HuH-7 (cell line): ENCODE results near the gene ZDHHC24.
A peak's percentile ranks its signal among the peaks of the same experiment; 100 is the strongest.
"Not testable (repeated sequence)": the region's sequence is repeated elsewhere in the genome, so short reads cannot be mapped to it uniquely, and the experiment has no call there.

Experiments used
- DNase-seq: peaks from one replicate; pipeline ENCODE4 v3.0.0; 2011; ENCODE audit warnings: low spot score

Gene ZDHHC24

GRCh38 chr11:66546368-66546965 lies 619 bp upstream of the ZDHHC24 start, which contains the start of gene ACTN3:
ACTN3 (plus strand) TSS chr11:66546903; CDS start chr11:66546938, 35 bp downstream.
- peak; percentile 95 for DNase-seq

DNA sequence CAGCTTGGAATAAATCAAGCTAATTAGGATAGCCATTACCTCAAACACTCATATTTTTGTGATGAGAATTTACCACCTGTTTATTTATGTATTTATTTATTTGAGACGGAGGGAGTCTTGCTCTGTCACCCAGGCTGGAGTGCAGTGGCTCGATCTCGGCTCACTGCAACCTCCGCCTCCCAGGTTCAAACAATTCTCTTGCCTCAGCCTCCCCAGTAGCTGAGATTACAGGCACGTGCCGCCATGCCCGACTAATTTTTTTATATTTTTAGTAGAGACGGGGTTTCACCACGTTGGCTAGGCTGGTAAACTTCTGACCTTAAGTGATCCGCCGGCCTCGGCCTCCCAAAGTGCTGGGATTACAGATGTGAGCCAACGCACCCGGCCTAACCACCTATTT lies 896 bp downstream of the ZDHHC24 start:
- DNase-seq = not testable (repeated sequence)

GRCh38 chr11:66543263-66544107 lies 2.4 kb downstream of the ZDHHC24 start:
- DNase-seq = no peak

DNA sequence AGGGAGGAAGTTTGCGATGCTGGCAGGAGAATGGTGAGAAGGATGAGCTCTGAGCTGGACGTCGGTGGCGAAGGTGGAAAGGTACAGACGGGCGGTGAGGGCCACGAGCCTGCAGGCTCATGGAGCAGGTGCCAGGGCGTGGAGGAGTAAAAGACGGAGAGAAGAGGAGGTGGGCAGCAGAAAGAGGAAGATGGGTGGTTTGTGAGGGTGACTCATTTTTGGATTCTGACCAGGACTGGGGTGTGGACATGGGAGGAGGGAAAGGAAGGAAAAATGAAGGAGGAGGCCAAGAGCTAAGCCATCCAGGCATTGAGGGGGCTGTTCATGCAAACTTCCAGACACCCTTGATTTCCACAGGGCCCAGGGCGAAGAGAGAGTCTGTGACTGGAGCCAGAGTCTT lies 3.5 kb downstream of the ZDHHC24 start:
- no peak for DNase-seq

- DNase-seq = no peak
Observed at GRCh38 chr11:66541892-66542291, 4.0 kb downstream of the ZDHHC24 start.

DNA sequence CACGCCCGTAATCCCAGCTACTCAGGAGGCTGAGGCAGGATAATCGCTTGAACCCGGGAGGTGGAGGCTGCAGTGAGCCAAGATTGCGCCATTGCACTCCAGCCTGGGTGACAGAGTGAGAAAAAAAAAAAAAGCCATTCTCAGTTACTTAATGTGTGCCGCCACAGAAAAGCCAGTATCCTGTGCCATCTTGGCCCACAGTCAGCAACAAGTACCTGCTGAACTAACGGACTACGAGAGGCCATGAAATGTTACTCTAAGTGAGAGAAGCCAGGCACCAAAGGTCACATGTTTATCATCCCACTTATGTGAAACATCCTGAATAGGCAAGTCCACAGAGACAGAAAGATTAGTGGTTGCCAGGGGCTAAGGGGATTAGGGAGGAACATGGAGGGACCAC lies 5.2 kb downstream of the ZDHHC24 start:
- DNase-seq = not testable (repeated sequence)

DNA sequence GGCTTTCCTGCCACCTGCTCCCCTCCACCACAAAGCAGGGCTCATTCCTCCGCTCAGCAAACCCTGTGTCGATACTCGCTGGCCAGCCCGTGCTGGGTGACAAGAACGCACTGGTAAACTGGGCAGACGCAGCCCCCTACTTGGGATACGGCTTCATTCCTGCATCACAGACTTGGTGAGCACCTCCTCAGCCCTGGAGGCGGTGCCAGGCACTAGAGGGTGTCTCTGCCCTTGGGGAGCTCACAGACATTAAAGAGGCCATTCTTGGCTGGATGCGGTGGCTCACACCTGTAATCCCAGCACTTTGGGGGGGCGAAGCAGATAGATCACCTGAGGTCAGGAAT lies 6.0 kb downstream of the ZDHHC24 start:
- DNase-seq = no peak

DNA sequence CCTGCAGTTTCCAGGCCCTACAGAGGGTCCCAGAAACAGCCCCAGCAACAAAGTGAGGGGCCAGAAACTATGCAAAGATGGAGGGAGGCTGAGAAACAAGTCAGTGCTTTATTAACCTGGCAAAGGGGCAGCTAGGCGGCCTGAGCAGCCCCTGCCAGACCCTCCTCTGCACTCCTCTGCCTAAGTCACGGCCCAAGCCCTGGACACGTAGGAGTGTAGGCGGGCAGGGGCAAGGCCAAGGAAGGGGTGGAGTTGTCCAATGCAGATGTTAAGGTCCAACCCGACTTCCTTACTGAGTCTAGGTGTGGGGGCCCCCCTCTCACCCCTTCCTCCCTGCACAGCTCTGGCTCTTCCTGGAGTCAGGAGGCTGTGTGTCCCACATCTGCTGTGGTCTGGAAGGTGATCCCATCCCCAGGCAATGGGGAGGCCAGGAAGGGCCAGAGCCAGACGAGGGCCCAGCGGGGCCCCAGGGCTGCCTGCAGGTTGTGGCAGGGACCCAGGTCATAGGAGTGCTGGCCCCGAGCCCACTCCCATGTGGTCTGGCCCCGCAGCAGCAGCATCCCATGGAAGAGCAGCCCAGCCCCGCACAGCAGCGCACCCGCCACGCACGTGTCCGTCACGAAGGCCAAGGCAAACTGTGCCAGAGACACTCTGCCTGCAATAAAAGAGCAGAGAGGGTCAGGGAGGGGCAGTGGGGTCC lies 6.5 kb downstream of the ZDHHC24 start:
- DNase-seq = no peak

- DNase-seq = no peak
Observed at GRCh38 chr11:66532784-66533183, 13.1 kb downstream of the ZDHHC24 start.

DNA sequence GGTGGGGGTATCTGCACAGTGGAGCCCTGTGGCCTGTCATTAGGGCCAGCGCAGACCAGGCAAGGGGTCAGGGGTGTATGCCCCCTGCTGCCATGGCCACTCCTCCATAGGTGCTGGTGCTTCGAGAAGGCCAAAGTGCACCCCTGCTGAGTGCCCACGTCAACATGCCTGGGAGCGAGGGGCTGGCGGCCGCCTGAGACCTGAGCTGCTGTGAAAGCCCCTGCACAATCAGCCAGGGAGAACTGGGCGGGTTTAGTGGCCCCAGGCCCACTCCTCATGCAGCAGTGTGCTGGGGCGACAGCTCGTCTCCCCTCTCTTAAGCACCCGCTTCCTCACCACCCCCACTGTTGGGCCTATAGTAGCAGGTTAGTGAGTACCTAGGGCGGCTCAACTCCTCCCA lies 14.0 kb downstream of the ZDHHC24 start:
- DNase-seq = no peak

- peak; percentile 66 for DNase-seq
Observed at GRCh38 chr11:66530927-66531709, 14.7 kb downstream of the ZDHHC24 start.

DNA sequence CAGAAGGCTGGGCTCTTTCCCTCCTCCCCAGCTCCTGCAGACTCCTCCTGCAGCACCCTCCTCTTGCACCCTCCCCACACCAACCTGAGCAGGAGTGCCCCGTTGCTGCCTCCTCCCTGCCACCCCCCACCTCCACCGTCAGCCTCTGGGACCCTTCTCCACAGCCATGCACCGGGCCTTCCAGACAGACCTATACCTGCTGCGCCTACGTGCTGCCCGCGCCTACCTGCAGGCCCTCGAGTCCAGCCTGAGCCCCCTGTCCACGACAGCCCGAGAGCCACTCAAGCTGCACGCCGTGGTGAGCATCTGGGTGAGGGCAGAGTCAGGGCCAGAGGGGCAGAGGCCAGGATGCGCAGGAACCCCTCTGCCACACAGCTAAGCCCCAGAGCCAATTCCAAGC lies 16.2 kb downstream of the ZDHHC24 start:
- no peak for DNase-seq

- no peak for DNase-seq
Observed at GRCh38 chr11:66529069-66529468, 16.8 kb downstream of the ZDHHC24 start.

GRCh38 chr11:66524304-66525040 lies 21.4 kb downstream of the ZDHHC24 start:
- DNase-seq = no peak

- no peak for DNase-seq
Observed at GRCh38 chr11:66523611-66524010, 22.2 kb downstream of the ZDHHC24 start.

- DNase-seq = no peak
Observed at GRCh38 chr11:66510990-66511339, 34.9 kb downstream of the ZDHHC24 start.

DNA sequence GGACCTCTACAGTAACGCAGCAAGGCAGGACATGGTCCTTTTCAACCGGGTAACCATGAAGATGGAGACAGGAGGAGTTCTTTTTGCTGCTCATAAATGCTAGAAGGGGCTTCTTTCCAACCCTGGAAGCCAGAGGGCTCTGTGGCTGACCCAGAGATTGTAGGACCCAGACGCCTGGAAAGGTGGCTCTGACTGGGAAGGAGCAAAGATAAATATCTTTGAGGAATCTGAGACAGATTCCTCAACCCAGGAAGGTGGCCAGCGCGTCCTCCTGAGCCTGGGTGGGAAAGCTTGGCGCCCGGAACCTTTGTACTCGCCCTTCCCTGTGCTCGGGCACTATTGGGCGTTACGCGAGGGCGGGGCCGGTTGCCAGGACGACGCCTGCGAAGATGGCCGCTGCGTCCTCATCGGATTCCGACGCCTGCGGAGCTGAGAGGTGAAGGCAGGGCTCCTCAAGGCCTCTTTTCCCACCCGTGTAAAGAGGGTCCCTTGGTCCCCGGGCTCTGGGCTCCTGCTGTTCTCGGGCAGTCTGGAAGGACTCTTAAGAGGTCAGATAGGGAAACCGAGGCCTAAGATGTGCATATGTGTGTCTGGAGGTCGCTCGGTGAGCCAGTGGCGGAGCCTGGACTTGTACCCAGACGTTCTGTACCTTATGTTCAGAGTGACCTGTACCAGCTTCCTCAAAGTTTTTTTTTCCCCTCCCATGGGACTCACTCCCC lies 35.4 kb downstream of the ZDHHC24 start, which contains the start of gene BBS1:
Gene BBS1, plus strand, starts transcription at position 365 of the 719 bp plus-strand sequence. Its CDS starts 25 bp downstream, at position 390.
- DNase-seq = peak; percentile 100

GRCh38 chr11:66509131-66509561 lies 36.7 kb downstream of the ZDHHC24 start:
- DNase-seq = no peak

DNA sequence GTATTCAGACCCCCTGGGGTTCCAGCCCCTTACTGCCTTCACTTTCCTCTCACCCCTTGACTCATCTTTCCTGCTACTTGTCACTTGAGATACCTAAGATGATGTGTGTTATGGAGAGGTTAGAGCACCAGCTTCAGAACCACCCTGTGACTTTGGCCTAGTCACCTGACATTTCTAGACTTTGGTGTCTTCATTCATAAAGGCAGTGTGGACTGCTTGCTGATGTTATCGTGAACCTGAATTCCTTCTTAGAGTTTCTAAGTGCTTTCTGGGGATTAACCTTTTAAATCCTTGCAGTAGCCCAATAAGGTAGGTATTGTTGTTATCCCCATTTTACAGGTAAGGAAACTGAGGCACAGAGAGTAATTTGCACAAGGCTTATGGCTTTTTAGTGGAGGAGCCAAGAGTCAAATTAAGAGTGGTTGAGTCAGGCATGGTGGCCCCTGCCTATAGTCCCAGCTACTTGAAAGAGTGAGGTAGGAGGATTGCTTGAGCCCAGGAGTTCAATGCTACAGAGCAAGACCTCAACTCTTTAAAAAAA lies 40.5 kb downstream of the ZDHHC24 start:
- DNase-seq = no peak

DNA sequence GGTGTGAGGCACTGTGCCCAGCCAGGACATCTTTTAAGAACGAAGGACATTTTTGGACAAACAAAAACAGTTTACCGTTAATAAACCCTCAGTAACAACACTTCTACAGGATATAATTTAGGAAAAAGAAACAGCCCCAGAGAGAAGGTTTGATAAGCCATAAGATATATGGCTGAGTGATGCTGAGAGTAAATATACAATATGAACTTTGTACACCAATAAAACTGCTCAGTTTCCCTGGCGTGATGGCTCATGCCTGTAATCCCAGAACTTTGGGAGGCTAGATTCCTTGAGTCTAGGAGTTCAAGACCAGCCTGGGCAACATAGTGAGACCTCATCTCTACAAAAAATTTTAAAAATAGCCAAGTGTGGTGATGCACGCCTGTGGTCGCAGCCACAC lies 47.3 kb downstream of the ZDHHC24 start:
- peak; percentile 89 for DNase-seq
